Measurements from ENCODE around the gene LANCL2.
"Not testable (repeated sequence)": the region's sequence is repeated elsewhere in the genome, so short reads cannot be mapped to it uniquely, and the experiment has no call there.

The LANCL2 gene

DNA sequence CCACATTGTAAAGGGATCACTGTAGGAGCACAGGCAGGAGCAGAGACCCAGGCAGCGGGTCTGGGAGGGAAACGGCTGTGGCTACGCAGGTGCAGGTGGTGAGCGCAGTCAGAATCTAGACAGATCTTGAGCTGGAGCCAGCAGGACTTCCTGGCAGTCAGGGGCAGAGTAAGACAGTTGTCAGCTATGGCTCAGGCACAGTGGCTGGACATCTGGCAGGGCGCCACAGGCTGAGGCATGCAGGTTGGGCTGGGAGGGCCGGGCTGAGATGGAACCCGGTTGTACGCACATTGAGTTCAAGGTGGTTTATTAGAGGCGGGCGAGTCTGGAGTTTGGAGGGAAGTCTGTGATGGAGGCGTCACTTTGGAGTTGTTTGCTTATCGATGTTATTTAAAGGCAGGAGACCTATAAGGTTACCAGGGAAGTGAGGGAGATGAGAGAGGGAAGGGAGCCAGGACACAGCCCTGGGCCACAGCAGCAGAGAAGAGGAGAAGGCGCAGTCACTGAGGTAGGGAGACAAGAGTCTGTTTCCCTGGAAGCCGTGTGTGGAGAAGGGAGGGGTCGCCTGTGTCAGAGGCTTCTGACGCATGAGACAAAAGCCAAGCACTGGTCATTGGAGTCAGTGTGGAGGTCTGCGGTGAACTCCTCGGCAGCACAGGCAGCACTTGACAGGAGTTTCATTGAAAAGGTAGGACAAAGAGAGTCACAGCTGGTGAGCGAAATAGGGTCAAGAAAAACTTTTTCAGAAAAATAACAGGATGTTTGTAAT is 73.8 kb downstream of the LANCL2 start:
- peak; percentile 64 for DNase-seq

DNA sequence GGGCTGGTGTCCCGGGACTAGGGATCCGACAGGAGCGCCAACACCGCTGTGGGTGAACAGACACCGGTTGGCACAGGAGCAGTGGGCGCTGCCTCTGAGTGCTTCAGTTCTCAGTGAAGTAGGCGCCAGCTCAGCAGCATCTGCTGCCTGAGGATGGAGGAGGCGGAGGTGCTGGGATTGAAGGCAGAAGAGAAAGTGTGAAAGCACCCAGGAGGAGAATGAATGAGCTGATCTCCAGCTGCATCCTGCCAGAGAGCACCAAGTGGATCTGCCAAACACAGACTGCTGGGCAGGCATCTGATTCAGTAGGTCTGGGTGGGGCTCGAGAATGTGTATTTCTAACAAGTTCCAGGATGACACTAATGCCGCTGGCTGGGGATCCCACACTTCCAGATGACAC is 74.5 kb downstream of the LANCL2 start:
- DNase-seq, result no peak

DNA sequence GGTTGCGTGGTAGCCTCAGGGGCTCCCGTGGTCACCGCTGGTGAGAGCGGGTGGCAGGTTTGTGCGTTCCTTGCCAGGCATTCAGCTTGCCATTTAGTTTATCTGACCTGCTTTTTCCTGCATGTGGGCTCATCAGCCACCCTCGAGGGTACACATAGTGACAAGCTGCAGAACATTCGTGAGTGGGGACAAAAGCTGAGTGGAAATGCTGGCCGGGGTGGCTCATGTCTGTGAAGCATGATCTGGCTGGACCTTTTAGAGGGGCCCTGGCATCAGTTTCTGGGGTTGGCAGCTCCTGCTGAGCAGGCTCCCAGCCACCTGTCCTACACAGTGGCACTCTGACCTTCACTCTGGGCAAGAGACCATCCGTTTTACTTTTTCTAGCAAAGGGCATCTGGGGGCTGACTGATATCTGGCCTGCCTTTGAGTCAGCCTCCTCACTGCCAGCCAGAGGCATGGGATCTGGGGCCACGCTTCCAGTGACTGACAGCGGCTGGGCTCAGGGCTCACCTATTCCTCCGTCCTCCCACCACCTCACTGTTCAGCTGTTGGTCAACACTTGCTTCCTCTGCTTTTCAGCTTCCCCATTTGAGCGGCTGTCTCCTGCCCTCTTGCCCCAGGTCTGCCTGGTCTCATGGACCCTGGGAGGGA is 75.0 kb downstream of the LANCL2 start:
- no peak for DNase-seq

DNA sequence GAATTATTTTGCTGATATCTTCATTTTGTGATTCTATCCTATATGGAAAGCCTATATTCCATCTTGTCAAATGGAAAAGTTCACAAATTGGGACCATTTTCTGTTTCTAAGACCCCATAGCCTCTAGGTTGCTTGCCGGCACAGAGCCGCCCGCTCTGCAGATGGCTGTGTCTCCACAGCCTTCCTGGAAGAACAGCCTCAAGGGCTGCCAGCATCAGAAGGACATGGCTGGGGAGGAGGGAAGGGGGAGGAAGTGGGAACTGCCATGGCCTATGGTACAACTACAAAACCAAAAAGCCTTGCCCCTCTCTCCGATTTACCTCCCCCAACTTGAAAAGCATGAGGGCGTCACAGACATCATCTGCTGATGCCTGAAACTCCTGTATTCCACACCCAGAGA is 75.9 kb downstream of the LANCL2 start:
- DNase-seq, result no peak

DNA sequence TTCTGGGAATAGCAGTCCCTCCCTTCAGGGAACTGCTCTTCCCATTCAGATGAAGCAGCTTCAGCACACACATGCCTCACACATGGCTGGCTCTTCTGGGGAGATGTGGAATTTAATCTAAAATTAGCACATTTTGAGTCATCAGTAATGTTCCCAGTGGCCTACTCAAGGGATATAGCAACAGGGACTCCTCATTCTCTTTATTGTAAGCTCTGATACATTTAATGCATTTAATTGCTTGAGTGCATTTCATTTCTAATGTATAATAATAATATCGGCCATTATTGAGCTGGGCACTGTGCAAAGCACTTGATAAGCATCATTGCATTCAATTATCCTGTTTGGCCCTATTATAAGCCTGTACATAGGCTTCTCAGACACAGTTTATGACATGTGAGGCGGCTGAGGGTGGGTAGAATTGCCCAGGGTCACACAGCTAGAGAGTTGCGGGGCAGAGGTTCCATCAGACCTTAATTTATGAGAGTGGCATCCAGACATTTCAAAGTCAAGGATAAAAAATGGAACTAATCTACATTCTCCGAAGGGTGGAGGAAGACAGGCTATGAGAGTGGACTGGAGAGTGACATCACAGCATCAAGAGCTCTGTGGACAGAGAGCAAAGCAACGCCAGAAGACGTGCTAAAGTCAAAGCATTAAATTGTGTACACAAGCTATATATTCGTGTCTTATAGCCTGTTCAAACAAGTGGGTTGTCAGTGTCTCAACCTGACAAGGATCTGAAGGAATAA is 76.8 kb downstream of the LANCL2 start:
- DNase-seq, result no peak

DNA sequence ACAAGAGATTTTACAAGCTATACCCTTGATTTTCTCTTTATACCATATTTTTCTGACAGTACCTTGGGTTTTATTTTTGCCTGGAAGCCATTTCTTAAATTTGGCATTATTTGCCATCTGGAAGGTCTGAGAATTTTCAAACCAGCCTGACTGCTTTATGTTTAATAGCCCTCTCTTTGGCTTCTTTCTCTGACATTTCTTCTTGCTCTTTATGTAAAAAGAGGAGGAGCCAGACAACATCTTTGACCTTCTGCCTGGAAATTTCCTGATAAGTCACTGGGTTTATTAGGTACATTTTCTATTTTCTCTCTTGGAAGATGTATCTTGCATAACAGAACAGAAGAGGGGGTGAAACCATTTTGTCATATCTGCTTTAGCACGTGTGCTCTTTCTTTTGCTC is 79.6 kb downstream of the LANCL2 start:
- DNase-seq, result no peak

DNA sequence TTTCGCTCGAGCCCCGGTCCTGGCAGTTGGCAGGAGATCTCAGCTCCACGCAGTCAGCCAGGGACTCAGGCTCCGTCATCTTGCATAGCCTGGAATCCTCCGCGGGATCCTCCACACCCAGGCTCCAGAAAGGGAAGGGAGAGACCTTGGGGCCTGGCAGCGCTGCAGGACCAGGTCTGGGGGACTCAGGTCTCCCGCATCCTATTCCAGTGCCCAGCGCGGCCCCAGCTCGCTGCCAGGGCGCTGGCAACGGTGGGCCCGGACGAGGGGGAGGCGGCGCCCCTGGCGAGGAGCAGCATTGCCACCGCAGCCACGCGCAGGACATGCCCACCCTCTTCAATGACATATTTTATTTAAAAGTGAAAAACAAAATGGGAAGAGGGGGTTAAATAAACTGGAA is 83.4 kb downstream of the LANCL2 start:
- DNase-seq, result no peak

DNA sequence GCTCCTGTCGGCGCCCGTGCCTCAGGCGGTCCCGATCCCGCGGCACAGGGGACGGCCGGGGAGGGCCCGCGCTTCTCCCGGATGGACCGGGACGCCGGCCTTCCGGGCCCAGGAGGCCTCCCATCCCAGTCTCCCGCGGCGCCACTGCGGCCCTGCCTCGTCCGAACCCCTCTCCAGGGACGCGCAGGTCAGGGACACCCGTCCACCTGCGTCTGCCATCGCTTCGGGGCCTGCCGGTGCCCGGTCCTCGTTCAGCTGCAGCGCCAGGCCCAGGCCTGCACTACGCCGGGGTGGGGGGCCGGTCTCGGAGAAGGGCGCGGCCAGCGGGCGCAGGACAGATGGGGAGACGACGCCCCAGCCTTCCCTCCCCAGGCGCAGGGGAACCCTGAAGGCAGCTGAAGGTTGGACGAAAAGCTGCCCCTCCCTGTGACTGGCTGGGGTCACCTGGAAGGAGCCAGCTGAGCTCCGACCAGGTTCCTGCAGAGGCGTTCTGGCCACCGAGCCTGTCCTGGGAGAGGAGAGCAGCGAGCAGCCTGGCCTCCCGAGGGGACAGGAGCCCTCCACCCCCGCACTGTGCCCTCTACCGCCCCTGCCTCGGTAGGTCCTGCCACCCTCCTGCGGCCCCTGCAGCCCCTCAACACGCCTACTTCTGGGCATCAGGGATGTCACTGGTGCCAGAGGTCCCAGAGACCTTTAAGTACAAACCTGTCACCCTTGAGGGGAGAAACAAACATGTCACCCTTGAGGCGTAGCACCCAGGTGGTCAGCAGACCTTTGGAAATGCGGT is 84.3 kb downstream of the LANCL2 start:
- DNase-seq, result no peak

DNA sequence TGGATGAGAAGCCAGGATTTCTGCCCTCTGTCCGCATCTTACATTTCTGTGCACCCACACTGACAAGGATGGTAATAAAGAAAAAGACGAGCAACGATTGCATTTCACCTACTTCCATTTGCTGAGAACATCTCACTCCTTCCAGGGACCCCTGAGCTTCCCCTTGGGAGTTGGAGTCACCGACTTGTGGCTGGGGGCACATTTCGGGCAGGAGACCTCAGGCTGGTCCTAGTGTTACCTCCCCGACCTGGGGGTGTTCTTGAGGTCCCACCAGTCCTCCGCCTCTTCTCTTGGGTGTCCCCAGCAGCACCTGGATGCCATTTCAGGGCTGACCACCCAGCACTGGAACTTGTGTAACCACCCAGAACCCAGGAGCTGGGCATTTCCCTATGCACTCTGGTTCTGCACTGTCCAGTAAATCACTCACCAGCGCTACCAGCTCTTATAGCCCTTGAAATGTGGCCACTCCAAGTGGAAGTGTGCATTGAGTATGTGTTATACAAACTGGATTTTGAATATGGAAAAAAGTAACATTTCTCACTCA is 84.9 kb downstream of the LANCL2 start:
- no peak for DNase-seq

DNA sequence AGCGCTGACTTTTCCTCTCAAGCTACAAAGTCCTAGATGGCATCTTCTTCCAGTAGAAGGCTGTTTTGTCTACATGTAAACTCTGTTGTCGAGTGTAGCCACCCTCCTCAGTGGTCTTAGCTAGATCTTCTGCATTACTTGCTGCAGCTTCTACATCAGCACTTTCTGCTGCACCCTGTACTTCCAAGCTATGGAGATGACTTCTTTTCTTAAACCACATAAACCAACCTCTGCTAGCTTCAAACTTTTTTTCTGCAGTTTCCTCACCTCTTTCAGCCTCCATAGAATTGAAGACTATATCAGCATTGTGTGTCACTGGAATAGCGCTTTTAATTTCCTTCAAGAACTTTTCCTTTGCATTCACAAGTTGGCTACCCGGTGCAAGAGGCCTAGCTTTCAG is 87.8 kb downstream of the LANCL2 start:
- no peak for DNase-seq

DNA sequence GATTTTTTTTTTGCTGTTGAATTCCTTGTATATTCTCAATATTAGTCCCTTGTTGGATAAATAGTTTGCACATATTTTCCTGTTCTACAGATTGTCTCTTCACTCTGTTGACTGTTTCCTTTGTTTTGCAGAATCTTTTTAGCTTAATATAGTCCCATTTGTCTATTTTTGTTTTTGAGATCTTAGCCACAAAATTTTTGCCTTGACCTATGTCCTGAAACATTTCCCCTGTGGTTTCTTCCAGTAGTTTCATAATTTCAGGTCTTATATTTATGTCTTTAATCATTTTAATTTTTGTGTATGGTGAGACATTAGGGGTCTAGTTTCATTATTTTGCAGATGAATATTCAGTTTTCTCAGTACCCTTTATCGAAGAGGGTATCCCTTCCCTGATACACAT is 92.7 kb downstream of the LANCL2 start:
- DNase-seq, result no peak

DNA sequence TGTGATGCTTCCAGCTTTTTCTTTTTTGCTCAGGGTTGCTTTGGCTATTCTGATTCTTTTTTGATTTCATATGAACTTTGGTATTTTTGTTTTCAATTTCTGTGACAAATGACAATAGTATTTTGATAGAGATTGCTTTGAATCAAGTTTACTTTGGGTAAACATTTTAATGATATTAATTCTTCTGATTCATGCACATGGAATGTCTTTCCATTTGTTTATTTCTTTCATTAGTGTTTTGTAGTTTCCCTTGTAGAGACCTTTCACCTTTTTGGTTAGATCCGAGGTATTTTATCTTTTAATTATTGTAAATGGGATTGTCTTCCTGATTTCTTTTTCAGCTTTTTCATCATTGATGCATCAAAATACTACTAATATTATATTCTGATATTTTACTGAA is 93.2 kb downstream of the LANCL2 start:
- no peak for DNase-seq

DNA sequence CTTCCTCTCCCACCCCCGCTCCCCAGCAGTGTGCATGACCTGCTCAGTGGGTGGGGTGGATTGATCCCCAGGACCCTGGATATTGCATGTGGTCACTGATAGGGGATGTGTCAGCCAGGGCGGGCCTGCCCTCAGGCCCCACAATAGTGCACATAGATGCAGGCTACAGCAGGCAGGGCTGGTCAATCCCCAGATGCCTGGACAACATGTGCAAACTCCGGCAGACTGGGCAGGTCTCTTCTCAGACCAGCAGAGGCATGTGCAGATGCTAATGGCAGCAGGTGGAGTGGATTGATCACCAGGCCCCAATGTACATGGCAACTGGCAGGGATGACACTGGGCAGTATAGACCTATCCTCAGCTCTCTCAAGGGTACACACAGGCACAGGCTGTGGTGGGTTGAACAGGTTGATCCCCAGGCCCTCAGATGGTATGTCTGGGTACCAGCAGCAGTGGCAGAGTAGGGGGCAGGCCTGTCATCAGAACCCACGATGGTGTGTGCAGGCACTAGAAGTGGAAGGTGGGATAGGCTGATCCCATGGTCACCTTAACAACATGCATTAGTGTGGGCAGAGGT is 98.6 kb downstream of the LANCL2 start:
- DNase-seq, result no peak

DNA sequence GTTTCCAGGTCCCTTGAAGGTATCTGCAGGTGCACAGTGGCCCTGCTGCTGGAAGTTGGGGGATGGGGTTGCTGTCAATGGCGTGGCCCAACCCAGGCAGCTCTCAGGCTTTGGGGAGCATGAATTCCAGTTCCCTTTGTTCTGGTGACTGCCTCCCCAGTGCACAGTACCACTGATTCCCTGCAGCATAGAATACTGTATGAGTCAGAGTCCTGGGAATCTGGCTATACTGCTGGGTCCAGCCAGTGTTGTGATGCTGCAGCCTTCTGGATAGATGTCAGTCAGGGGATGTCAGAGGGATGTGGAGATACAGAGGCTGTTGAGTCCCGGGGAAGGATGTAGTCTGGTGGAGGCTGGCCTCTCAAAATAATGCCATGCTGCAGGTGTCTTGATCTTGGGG is 99.3 kb downstream of the LANCL2 start:
- DNase-seq, result no peak

DNA sequence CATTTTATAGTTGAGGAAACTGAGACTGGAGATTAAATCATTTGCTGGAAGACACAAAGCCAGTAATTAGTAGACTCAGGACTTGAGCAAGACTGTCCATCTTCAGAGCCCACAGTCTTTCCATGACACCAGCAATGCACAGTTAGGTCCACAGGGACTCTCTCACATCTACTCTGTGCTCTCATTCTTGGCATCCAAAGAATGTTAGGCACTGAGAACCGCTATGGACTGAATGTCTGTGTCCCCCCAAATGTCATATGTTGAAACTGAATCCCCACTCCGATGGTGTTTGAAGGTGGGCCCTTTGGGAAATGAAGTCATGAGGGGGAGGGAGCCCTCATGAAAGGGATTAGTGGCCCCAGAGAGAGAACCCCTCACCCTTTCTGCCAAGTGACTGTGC is 100.6 kb downstream of the LANCL2 start:
- no peak for DNase-seq

DNA sequence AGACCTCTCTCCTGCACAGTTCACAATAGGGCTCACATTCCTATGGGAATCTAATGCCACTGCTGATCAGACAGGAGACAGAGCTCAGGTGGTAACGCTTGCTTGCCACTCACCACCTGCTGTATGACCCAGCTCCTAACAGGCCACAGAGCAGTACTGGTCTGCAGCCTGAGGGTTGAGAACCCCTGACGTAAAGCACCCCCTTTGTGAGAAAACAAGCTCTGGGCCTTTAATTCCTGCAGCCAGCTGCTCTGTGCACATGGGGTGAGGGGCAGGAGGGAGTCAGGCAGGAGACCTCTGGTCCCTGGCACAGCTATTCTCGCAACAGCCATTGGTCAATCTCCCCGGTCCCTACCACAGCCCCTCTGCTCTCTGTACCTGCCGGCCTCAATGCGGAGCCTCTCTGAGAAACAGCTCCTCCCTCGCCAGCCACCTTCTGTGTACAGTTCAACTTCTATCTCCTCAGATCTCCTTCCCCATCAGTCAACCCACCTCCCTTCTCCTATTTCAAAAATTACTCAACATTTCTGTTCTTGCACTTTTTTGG is 102.0 kb downstream of the LANCL2 start:
- no peak for DNase-seq

DNA sequence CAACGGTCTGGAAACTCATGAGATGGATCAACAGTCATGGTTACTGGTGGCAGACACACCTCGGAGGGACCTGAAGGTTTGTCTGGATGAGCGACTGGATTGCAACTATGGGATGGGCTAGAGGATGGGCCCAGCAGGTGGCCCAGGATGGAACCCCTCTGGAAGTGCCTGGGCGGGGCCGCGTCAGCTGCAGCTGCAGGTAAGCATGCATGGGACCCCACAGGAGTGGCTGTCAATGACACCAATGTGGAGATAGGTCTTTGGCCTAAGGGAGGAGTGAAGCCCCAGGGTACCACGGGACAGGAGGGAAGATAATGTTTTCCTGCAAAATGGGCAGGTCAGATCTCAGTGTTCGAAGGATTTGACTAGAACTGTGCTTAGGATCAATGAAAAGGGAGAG is 103.4 kb downstream of the LANCL2 start:
- no peak for DNase-seq

DNA sequence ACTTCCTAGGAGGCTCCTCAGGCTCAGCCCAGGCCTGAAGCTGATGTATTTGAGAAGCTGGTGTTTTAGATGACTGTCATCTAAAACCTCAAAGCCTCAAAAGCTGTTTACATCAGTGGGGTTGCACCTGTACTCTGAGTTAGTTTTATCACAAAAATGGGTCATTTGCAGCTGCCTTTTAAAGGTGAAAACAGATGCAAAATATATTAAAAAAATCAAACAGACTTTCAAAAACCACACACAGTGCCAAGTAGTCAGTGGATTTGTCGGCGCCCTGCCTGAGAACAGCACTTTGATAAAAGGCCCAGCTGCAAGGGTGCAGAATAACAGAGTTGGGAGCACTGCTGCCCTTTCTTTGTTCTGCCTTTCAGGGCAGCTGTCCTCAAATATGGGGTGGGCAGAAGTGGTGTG is 104.1 kb downstream of the LANCL2 start:
- no peak for DNase-seq

DNA sequence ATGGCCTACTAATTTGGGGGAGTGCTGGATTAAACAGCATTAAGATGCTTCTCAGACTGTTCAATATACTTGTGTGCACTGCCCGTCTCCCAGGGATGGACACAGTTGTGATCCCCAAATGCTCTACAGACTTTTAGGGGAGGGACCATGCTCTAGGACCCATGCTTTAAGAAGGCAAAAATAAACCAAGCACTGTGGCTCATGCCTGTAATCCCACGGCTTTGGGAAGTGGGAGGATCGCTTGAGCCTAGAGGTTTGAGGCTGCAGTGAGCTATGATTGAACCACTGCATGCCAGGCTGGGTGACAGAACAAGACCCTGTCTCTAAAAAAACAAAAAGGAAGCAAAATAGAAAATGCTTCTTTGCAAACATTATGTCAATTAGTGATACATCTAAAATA is 104.6 kb downstream of the LANCL2 start:
- no peak for DNase-seq

DNA sequence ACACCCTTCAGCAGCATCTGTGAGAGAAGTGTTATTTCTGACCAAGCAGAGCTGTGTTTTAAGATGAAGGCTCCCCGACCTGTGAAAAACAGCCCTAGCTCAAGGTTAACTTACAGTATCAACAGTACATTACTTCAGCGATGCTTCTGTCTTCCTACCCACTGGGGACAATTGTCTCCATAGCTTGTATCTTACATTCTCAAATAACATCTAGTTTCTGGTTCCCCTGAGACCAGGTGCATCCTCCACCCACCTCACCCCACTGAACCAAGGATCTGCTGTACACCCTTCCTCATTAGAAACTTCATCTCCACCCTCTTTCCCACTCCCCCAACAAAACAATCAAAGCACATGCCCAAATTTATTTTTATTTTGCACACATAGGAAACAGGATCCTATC is 105.1 kb downstream of the LANCL2 start:
- no peak for DNase-seq

DNA sequence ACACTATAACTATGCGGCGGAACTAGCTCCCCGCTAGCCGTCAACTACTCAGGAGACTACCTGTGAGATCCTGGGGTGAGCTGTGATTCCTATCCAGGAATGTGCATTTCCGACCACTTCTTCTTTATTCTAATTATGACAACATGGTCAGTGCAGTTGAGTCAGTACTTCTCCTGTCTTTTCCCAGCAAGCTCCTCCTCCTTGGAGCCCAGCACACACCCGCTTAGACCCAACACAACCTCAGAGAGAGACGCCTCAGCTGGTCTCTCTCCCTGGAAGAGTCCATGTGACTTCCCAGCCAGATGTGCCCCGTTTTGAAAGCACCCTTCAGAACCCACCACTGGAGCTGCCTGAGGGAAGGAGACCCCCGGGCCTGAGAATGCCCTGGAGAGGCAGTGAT is 106.5 kb downstream of the LANCL2 start:
- DNase-seq, result not testable (repeated sequence)

DNA sequence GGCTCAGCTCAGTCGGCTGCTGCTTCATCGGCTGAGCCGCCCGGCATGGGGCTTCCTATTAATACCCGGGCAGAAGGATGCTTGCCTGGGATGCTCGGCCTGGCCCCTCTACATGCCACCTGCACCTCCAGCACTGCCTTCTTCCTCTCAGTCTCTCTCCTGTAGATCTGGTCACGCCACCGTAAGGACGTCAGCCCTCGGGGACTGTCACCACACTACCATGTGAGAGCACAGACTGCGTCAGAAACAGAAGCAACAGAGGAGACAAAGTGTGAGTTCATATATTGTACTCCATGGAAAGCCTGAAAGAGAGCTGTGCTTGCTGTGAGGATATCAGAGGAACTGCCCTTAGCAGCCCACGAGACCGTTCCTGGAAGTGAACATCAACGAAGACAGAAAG is 107.3 kb downstream of the LANCL2 start:
- DNase-seq, result not testable (repeated sequence)

Measured in DMS153 (cell line).